ENCODE measurements around the gene SLC9A1. TPM values are rescaled to one million over a fixed set of nuclear protein-coding genes. Genes with fewer than 3 reads are reported as not detected.

Gene SLC9A1
- total RNA-seq, 2 experiments from 2014 or later: 14.2 to 19.0 TPM

DNA sequence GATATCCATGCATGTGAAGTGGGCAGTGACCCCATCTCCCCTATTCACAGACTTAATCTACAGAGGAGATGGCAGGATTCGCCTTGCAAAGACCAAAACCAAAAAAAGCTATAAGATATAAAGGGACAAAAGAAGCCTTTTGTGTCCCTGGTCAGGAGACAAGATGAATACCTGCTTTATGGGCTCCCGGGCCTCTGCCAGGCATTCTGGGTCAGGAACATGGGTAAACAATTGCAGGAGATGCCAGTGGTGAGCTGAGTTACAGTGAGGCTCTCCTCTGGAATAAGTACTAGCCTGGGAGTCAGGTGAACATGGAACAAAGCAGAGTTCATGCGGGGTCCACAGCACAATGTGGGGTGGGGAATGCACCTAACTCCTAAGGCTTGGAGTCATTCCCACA, 4.7 kb downstream of the SLC9A1 start:
- H3K4me1 ChIP-seq (ENCODE audit: insufficient read depth, low read length): peaks cover 58% of the 10 kb centered on the region
- TF ChIP-seq, protein P1, sequence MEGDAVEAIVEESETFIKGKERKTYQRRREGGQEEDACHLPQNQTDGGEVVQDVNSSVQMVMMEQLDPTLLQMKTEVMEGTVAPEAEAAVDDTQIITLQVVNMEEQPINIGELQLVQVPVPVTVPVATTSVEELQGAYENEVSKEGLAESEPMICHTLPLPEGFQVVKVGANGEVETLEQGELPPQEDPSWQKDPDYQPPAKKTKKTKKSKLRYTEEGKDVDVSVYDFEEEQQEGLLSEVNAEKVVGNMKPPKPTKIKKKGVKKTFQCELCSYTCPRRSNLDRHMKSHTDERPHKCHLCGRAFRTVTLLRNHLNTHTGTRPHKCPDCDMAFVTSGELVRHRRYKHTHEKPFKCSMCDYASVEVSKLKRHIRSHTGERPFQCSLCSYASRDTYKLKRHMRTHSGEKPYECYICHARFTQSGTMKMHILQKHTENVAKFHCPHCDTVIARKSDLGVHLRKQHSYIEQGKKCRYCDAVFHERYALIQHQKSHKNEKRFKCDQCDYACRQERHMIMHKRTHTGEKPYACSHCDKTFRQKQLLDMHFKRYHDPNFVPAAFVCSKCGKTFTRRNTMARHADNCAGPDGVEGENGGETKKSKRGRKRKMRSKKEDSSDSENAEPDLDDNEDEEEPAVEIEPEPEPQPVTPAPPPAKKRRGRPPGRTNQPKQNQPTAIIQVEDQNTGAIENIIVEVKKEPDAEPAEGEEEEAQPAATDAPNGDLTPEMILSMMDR (IDR thresholded peaks at IDR 0.05): no peak
- no peaks in the 10 kb centered on the region for H3K27me3 ChIP-seq (ENCODE audit: control insufficient read depth in 1 of 2, insufficient read depth in 2 of 2, low read length in 2 of 2)
- H3K9me3 ChIP-seq (ENCODE audit: control insufficient read depth in 1 of 2, insufficient read depth in 1 of 2, low read length in 2 of 2): peaks cover 0 to 1% of the 10 kb centered on the region in 2 experiments
- ATAC-seq (ENCODE audit: poor library complexity) (no peak), DNase-seq (no peak)
- Mint-ChIP-seq H3K9me3 (no peaks in the 10 kb centered on the region), H3K27me3 (no peaks in the 10 kb centered on the region), H3K27ac (no peak overlapping the region), H3K4me1 (ENCODE audit: low read depth) (peaks cover 65% of the 10 kb centered on the region), H3K36me3 (ENCODE audit: low read depth) (peaks cover 4% of the 10 kb centered on the region), H3K4me3 (no peak overlapping the region)
- H3K36me3 ChIP-seq (ENCODE audit: insufficient read depth, low read length): peaks cover 7% of the 10 kb centered on the region
- CTCF ChIA-PET: interaction anchor here (0.8 kb wide), 1 partner anchor 12 kb away, joined by 3 read pairs; no protein-coding TSS in a partner anchor
- POLR2A ChIA-PET: interaction anchor here (9.8 kb wide), 1 partner anchor 10 kb away, joined by 179 read pairs; no protein-coding TSS in a partner anchor
- no peak overlapping the region for H3K4me3 ChIP-seq (ENCODE audit: low read length)
- intact Hi-C loops (cut with DNase I, micrococcal nuclease): no loop called here
- H3K27ac ChIP-seq (ENCODE audit: low read depth in 1 of 2, low read length in 2 of 2): no peak overlapping the region

DNA sequence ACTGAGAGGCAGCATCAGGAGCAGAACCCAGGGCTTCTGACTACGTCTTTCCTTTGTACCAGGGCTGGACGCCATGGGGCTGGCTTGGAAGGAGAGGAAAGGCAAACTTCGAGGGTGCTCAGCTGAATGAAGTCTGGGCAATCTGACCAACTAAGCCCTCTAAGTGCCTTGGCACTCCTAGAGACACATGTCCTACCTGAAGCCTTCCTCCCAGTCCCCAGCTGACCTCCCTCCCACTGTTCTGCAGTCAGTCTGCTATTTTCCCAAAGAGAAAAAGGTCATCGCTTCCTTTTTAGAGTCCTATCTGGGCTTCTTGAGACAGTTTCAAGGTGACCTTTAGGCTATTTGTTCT, 5.2 kb downstream of the SLC9A1 start:
- H3K4me3 ChIP-seq (ENCODE audit: low read length): no peak overlapping the region

DNA sequence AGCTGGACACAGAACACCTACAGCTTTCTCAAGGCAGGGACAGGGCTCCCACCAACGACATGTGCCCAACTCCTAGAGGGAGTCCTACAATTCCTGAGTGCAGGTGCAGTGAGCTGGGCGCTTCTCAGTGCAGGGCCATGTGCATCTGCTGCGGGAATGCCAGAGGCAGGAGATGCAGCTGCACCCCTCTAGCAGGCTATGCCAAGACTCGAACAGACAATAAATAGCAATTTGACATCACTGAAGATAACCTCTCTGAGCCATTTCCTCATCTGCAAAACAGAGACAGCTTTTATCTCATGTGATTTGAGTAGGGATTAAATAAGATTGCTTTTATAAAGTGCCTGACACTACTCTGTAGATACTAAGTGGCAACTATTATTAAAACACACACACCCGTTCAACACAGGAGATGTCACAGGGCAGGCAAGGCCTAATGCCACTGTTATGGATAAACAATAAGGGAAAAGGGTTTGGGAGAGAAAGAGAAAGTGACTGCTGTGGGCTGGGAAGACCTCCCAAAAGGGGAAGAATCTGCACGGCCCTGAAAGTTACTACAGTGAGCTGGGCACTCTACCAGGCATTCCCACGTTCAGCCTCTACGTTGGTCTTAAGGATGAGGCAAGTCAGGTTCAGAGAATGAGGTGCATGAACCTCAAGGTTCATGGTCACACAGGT, 5.7 kb downstream of the SLC9A1 start:
- CTCF ChIA-PET: interaction anchor here (0.8 kb wide), 1 partner anchor 13 kb away, joined by 3 read pairs; no protein-coding TSS in a partner anchor
- Histone ChIP-seq H3K4me1 (ENCODE audit: insufficient read depth, low read length) (peaks cover 53% of the 10 kb centered on the region), H3K27me3 (ENCODE audit: control insufficient read depth in 1 of 2, insufficient read depth in 2 of 2, low read length in 2 of 2) (no peaks in the 10 kb centered on the region), H3K9me3 (ENCODE audit: control insufficient read depth in 1 of 2, insufficient read depth in 1 of 2, low read length in 2 of 2) (peaks cover 0 to 3% of the 10 kb centered on the region in 2 experiments), H3K4me3 (ENCODE audit: low read length) (no peak overlapping the region), H3K27ac (ENCODE audit: low read depth in 1 of 2, low read length in 2 of 2) (no peak overlapping the region), H3K36me3 (ENCODE audit: insufficient read depth, low read length) (peaks cover 7% of the 10 kb centered on the region)
- peaks cover 61% of the 10 kb centered on the region for H3K4me1 Mint-ChIP-seq (ENCODE audit: low read depth)
- POLR2A ChIA-PET: interaction anchor here (2.8 kb wide), 1 partner anchor 12 kb away, joined by 13 read pairs; no protein-coding TSS in a partner anchor
- no peaks in the 10 kb centered on the region for H3K9me3 Mint-ChIP-seq
- no peaks in the 10 kb centered on the region for H3K27me3 Mint-ChIP-seq
- TF ChIP-seq, protein P1 (IDR thresholded peaks at IDR 0.05): no peak
- H3K4me3 Mint-ChIP-seq: no peak overlapping the region
- ATAC-seq (ENCODE audit: poor library complexity): no peak
- intact Hi-C loops (cut with DNase I, micrococcal nuclease): no loop called here
- peaks cover 4% of the 10 kb centered on the region for H3K36me3 Mint-ChIP-seq (ENCODE audit: low read depth)
- peak overlapping the region; percentile 40 for H3K27ac Mint-ChIP-seq
- no peak for DNase-seq

More for the DNA sequence above, 5.2 kb downstream of the SLC9A1 start:
- Histone ChIP-seq H3K27ac (ENCODE audit: low read depth in 1 of 2, low read length in 2 of 2) (no peak overlapping the region), H3K9me3 (ENCODE audit: control insufficient read depth in 1 of 2, insufficient read depth in 1 of 2, low read length in 2 of 2) (peaks cover 0 to 3% of the 10 kb centered on the region in 2 experiments), H3K36me3 (ENCODE audit: insufficient read depth, low read length) (peaks cover 7% of the 10 kb centered on the region), H3K27me3 (ENCODE audit: control insufficient read depth in 1 of 2, insufficient read depth in 2 of 2, low read length in 2 of 2) (no peaks in the 10 kb centered on the region), H3K4me1 (ENCODE audit: insufficient read depth, low read length) (peaks cover 58% of the 10 kb centered on the region)
- DNase-seq: no peak
- peaks cover 63% of the 10 kb centered on the region for H3K4me1 Mint-ChIP-seq (ENCODE audit: low read depth)
- H3K36me3 Mint-ChIP-seq (ENCODE audit: low read depth): peaks cover 4% of the 10 kb centered on the region
- CTCF ChIA-PET: interaction anchor here (0.8 kb wide), 1 partner anchor 13 kb away, joined by 3 read pairs; no protein-coding TSS in a partner anchor
- no peaks in the 10 kb centered on the region for H3K27me3 Mint-ChIP-seq
- TF ChIP-seq, protein P1 (IDR thresholded peaks at IDR 0.05): no peak
- no peak for ATAC-seq (ENCODE audit: poor library complexity)
- no peak overlapping the region for H3K4me3 Mint-ChIP-seq
- intact Hi-C loops (cut with DNase I, micrococcal nuclease): no loop called here
- no peaks in the 10 kb centered on the region for H3K9me3 Mint-ChIP-seq
- peak overlapping the region; percentile 40 for H3K27ac Mint-ChIP-seq
- POLR2A ChIA-PET: interaction anchor here (2.8 to 9.8 kb wide), 2 partner anchors 10 to 13 kb away, joined by 13 to 179 read pairs; no protein-coding TSS in a partner anchor
